ENCODE results near the gene CTSF.
"Not testable (repeated sequence)": the region's sequence is repeated elsewhere in the genome, so short reads cannot be mapped to it uniquely, and the experiment has no call there.

CTSF gene

GRCh38 chr11:66589315-66589714 is 20.9 kb upstream of the CTSF start:
- not testable (repeated sequence) for DNase-seq

- DNase-seq, result no peak
These were observed 17.7 kb upstream of the CTSF start for GRCh38 chr11:66586136-66586535.

GRCh38 chr11:66585447-66585846 is 17.0 kb upstream of the CTSF start:
- DNase-seq, result not testable (repeated sequence)

- DNase-seq, result not testable (repeated sequence)
These were observed 14.2 kb upstream of the CTSF start for GRCh38 chr11:66582565-66583147.

- no peak for DNase-seq
These were observed 12.9 kb upstream of the CTSF start for GRCh38 chr11:66581261-66581660.

GRCh38 chr11:66580803-66581202 is 12.4 kb upstream of the CTSF start:
- DNase-seq, result no peak

GRCh38 chr11:66579017-66579606 is 10.7 kb upstream of the CTSF start:
- DNase-seq, result peak; percentile 75 to 82

GRCh38 chr11:66570850-66571180 is 2.4 kb upstream of the CTSF start:
- no peak for DNase-seq

GRCh38 chr11:66570079-66570849 is 1.9 kb upstream of the CTSF start:
- DNase-seq, result no peak

- no peak for DNase-seq
These were observed 670 bp upstream of the CTSF start for GRCh38 chr11:66569076-66569475.

GRCh38 chr11:66567787-66568123 is 651 bp downstream of the CTSF start:
- DNase-seq, result no peak

- no peak for DNase-seq
These were observed 2.2 kb downstream of the CTSF start for GRCh38 chr11:66566221-66566620.

GRCh38 chr11:66564984-66565383 is 3.4 kb downstream of the CTSF start:
- DNase-seq, result no peak

GRCh38 chr11:66564538-66564937 is 3.9 kb downstream of the CTSF start:
- no peak for DNase-seq

- no peak for DNase-seq
These were observed 4.6 kb downstream of the CTSF start for GRCh38 chr11:66563832-66564231.

- DNase-seq, result no peak
These were observed 5.4 kb downstream of the CTSF start for GRCh38 chr11:66562907-66563583.

- no peak for DNase-seq
These were observed 6.1 kb downstream of the CTSF start for GRCh38 chr11:66562275-66562674.

- DNase-seq, result no peak
These were observed 6.5 kb downstream of the CTSF start for GRCh38 chr11:66561975-66562248.

GRCh38 chr11:66561178-66561974 is 7.0 kb downstream of the CTSF start:
- DNase-seq, result no peak

GRCh38 chr11:66559866-66560676 is 8.3 kb downstream of the CTSF start:
- no peak for DNase-seq

GRCh38 chr11:66559142-66559865 is 9.1 kb downstream of the CTSF start:
- peak; percentile 20 to 32 for DNase-seq

All from activated CD4-positive, alpha-beta T cell treated with anti-CD3 and anti-CD28 coated beads for 4 hours (primary cell).